ENCODE data around the gene TBC1D8.

GRCh38 chr2:101139495-101139894, 11.7 kb downstream of the TBC1D8 start:
- TF ChIP-seq CTCF (conservative IDR thresholded peaks at IDR 0.05; ENCODE audit: low read depth in 2 of 2) (no peak), ETS1 (IDR thresholded peaks at IDR 0.05) (no peak), REST (IDR thresholded peaks at IDR 0.05; ENCODE audit: unreplicated experiment) (no peak), JUNB (IDR thresholded peaks at IDR 0.05; ENCODE audit: unreplicated experiment) (no peak), POLR2AphosphoS5 (IDR thresholded peaks at IDR 0.05; ENCODE audit: low read depth) (no peak), ZNF331 (CRISPR knock-in tag; IDR thresholded peaks at IDR 0.05; ENCODE audit: low read depth) (no peak)

All from GM23338 (cell line).